ENCODE measurements around the gene DDX60. TPM values are rescaled to one million over a fixed set of nuclear protein-coding genes. Genes with fewer than 3 reads are reported as not detected.

Gene DDX60
- total RNA-seq, 1 experiment from 2014 or later = 3.3 TPM

GRCh38 chr4:168200685-168201084, 117.9 kb downstream of the DDX60 start:
- no peak for TF ChIP-seq EZH2 (IDR thresholded peaks at IDR 0.05; ENCODE audit: borderline replicate concordance, low read depth, low read length, poor library complexity, severe bottlenecking)
- no peak for TF ChIP-seq CTCF (conservative IDR thresholded peaks at IDR 0.05; ENCODE audit: low read depth, low read length)
- H3K4me1 ChIP-seq (ENCODE audit: insufficient read depth, low read length, poor library complexity, severe bottlenecking) = no peaks in the 10 kb centered on the region

GRCh38 chr4:168199260-168199957, 119.1 kb downstream of the DDX60 start:
- ChIA-PET CTCF (no interaction called here), POLR2A (ENCODE audit: low non-redundant PET) (no interaction called here)
- H3K27me3 ChIP-seq (replicated peaks; ENCODE audit: insufficient read depth, low read depth, low read length, poor library complexity) = no peaks in the 10 kb centered on the region

More at GRCh38 chr4:168200685-168201084, 117.9 kb downstream of the DDX60 start:
- no TSS peak for BruUV-seq (replicated peaks)
- H3K9me3 ChIP-seq (ENCODE audit: low read depth, low read length, poor library complexity, severe bottlenecking) = peaks cover 13% of the 10 kb centered on the region
- intact Hi-C loops (cut with micrococcal nuclease; ENCODE audit: unreplicated experiment) = no loop called here
- no peaks in the 10 kb centered on the region for H3K36me3 ChIP-seq (ENCODE audit: insufficient read depth, low read length, poor library complexity, severe bottlenecking)
- H3K4me3 ChIP-seq (ENCODE audit: low read depth, low read length, poor library complexity, severe bottlenecking) = no peak overlapping the region
- no peaks in the 10 kb centered on the region for H3K27me3 ChIP-seq (replicated peaks; ENCODE audit: insufficient read depth, low read depth, low read length, poor library complexity)
- DNase-seq (ENCODE audit: low spot score) = no peak
- ChIA-PET POLR2A (ENCODE audit: low non-redundant PET) (no interaction called here), CTCF (no interaction called here)
- H3K27ac ChIP-seq (ENCODE audit: low read depth, low read length, poor library complexity, severe bottlenecking) = no peak overlapping the region

GRCh38 chr4:168197926-168198325, 120.6 kb downstream of the DDX60 start:
- H3K4me3 ChIP-seq (ENCODE audit: low read depth, low read length, poor library complexity, severe bottlenecking) = no peak overlapping the region
- ChIA-PET CTCF (no interaction called here), POLR2A (ENCODE audit: low non-redundant PET) (no interaction called here)
- no peak overlapping the region for H3K27ac ChIP-seq (ENCODE audit: low read depth, low read length, poor library complexity, severe bottlenecking)
- TF ChIP-seq CTCF (conservative IDR thresholded peaks at IDR 0.05; ENCODE audit: low read depth, low read length) (no peak), EZH2 (IDR thresholded peaks at IDR 0.05; ENCODE audit: borderline replicate concordance, low read depth, low read length, poor library complexity, severe bottlenecking) (no peak)
- H3K4me1 ChIP-seq (ENCODE audit: insufficient read depth, low read length, poor library complexity, severe bottlenecking) = no peaks in the 10 kb centered on the region
- no TSS peak for BruUV-seq (replicated peaks)
- H3K27me3 ChIP-seq (replicated peaks; ENCODE audit: insufficient read depth, low read depth, low read length, poor library complexity) = no peaks in the 10 kb centered on the region
- peaks cover 2% of the 10 kb centered on the region for H3K9me3 ChIP-seq (ENCODE audit: low read depth, low read length, poor library complexity, severe bottlenecking)
- H3K36me3 ChIP-seq (ENCODE audit: insufficient read depth, low read length, poor library complexity, severe bottlenecking) = no peaks in the 10 kb centered on the region
- intact Hi-C loops (cut with micrococcal nuclease; ENCODE audit: unreplicated experiment) = loop anchor here (10.0 kb wide), 1 partner anchor 517 kb away; no protein-coding TSS in a partner anchor
- no peak for DNase-seq (ENCODE audit: low spot score)

More at GRCh38 chr4:168199260-168199957, 119.1 kb downstream of the DDX60 start:
- no peak for TF ChIP-seq EZH2 (IDR thresholded peaks at IDR 0.05; ENCODE audit: borderline replicate concordance, low read depth, low read length, poor library complexity, severe bottlenecking)
- no peak for TF ChIP-seq CTCF (conservative IDR thresholded peaks at IDR 0.05; ENCODE audit: low read depth, low read length)
- no TSS peak for BruUV-seq (replicated peaks)
- Histone ChIP-seq H3K4me1 (ENCODE audit: insufficient read depth, low read length, poor library complexity, severe bottlenecking) (no peaks in the 10 kb centered on the region), H3K36me3 (ENCODE audit: insufficient read depth, low read length, poor library complexity, severe bottlenecking) (no peaks in the 10 kb centered on the region), H3K27ac (ENCODE audit: low read depth, low read length, poor library complexity, severe bottlenecking) (no peak overlapping the region), H3K4me3 (ENCODE audit: low read depth, low read length, poor library complexity, severe bottlenecking) (no peak overlapping the region), H3K9me3 (ENCODE audit: low read depth, low read length, poor library complexity, severe bottlenecking) (peaks cover 13% of the 10 kb centered on the region)
- no peak for DNase-seq (ENCODE audit: low spot score)
- intact Hi-C loops (cut with micrococcal nuclease; ENCODE audit: unreplicated experiment) = loop anchor here (10.0 kb wide), 1 partner anchor 515 kb away; no protein-coding TSS in a partner anchor

Measured in A673 (cell line).